Activated CD8-positive, alpha-beta T cell treated with anti-CD3 and anti-CD28 coated beads for 36 hours (primary cell): Measurements from ENCODE around the gene TSEN15. TPM values are rescaled to one million over a fixed set of nuclear protein-coding genes. Genes with fewer than 3 reads are reported as not detected.

ENCODE experiments used
- total RNA-seq, 2 experiments: library from RNA; stranded (reverse); gene quantifications; one replicate each; pipeline ENCODE4 v1.2.3, GENCODE V29; 2021

Gene TSEN15
- total RNA-seq, 2 experiments from 2014 or later, result 48.2 to 49.1 TPM

Other genes with a start within 250 kb of the TSEN15 start
- 1 to 10 TPM; 1.2 to 1.3 TPM for gene RGL1, start 246.6 kb upstream of the TSEN15 start, total RNA-seq
- 1 to 10 TPM; 1.3 to 1.4 TPM for gene COLGALT2, start 14.0 kb upstream of the TSEN15 start, total RNA-seq